HG03354 (cell line): ENCODE measurements around the gene HTR3A.
"Not testable (repeated sequence)": the region's sequence is repeated elsewhere in the genome, so short reads cannot be mapped to it uniquely, and the experiment has no call there.

ENCODE experiments used
- ATAC-seq: cut with Tn5 transposase; IDR thresholded peaks from one replicate; pipeline ENCODE4 v1.9.1; 2021; ENCODE audit warnings: mild to moderate bottlenecking; ENCODE audit not compliant: unreplicated experiment, poor library complexity, severe bottlenecking

The HTR3A gene

DNA sequence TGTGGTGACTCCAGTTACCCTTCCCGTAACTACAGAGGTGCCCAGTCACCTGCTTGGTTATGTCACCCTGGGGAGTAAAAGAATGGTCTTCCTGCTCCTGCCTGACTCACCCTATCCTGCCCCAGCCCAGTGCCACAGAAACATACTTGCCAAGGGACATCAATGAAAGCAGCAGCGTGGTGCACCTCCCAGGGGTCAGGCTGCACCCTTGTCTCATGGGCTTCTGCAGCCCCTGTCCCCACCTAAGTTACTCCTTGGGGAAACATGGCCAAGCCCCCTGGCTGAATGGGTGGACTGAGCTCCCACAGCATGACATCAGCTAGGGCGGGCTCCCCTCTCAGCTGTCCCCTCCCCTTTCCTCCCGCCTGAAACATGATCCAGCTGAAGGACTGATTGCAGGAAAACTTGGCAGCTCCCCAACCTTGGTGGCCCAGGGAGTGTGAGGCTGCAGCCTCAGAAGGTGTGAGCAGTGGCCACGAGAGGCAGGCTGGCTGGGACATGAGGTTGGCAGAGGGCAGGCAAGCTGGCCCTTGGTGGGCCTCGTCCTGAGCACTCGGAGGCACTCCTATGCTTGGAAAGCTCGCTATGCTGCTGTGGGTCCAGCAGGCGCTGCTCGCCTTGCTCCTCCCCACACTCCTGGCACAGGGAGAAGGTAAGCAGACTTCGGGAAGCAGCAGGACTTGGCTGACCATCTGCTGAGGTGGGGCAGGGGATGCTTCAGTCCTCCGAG is at the start of gene HTR3A:
TSS of gene HTR3A (plus strand) at position 368 of the 730 bp plus-strand sequence. CDS start at position 586, 218 bp downstream.
- no peak for ATAC-seq

DNA sequence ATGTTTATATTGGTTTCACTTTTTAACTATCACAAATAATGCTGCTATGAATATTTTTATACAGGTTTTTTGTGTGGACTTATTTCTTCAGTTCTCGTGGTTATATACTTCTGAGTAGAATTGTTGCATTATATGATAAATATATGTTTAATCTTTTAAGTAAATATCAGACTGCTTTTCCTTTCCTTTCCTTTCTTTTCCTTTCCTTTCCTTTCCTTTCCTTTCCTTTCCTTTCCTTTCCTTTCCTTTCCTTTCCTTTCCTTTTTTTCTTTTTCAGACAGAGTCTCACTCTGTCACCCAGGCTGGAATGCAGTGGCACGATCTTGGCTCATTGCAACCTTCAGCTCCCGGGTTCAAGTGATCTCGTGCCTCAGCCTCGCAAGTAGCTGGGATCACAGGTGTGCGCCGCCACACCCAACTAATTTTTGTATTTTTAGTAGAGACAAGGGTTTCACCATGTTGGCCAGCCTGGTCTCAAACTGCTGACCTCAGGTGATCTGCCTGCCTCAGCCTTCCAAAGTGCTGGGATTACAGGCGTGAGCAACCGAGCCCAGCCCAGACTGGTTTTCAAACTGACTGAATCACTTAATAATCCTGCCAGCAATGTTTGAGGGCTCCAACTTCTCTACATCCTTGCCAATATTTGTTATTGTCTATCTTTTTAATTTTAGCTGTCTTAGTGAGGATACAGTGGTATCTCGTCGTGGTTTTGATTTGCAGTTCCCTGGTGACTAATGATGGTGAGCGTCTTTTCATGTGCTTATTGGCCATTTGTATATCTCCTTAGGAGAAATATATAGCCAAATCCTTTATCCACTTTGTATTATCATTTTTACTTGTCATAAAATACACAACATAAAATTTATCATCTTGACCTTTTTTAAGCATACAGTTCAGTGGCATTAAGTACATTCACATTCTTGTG is 48.4 kb upstream of the HTR3A start:
- ATAC-seq: no peak

DNA sequence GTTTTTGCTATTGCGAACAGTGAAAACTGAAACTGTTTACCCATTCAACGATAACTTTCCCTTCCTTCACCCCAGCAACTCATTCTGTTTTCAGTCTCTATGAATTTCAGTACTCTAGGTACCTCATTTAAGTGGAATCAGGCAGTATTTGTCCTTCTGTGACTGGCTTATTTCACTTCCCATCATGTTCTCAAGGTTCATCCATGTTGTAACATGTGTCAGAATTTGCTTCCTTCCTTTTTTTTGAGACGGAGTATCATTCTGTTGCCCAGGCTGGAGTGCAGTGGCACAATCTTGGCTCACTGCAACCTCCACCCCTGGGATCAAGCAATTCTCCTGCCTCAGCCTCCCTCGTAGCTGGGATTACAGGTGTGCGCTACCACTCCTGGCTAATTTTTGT is 46.6 kb upstream of the HTR3A start:
- ATAC-seq: no peak

DNA sequence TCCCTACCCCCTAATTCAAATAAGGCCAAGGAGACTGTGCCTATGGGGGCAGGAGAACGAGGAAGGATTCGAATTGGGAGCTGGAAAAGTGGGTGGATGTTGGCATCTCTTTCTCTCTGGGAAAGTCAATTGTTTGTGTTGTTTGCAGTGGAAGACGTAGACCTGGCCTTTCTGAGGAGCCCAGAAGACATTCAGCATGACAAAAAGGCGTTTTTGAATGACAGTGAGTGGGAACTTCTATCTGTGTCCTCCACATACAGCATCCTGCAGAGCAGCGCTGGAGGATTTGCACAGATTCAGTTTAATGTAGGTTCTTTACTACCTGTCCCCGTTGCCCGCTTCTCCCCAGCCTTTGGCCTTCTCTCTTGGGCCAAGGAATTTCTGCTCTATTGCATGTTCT is 42.1 kb upstream of the HTR3A start:
- no peak for ATAC-seq

DNA sequence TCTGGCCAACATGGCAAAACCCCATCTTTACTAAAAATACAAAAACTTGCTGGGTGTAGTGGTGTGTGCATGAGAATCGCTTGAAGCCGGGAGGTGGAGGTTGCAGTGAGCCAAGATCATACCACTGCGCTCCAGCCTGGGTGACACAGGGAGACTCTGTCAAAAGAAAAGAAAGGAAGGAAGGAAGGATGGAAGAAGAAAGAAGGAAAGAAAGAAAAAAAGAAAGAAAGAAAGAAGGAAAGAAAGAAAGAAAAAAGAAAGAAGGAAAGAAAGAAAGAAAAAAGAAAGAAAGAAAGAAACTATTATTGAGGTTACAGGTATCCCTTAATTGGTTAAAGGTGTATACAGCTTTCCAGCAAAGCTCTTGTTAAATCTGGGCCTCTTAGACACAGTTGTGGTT is 40.7 kb upstream of the HTR3A start:
- not testable (repeated sequence) for ATAC-seq

DNA sequence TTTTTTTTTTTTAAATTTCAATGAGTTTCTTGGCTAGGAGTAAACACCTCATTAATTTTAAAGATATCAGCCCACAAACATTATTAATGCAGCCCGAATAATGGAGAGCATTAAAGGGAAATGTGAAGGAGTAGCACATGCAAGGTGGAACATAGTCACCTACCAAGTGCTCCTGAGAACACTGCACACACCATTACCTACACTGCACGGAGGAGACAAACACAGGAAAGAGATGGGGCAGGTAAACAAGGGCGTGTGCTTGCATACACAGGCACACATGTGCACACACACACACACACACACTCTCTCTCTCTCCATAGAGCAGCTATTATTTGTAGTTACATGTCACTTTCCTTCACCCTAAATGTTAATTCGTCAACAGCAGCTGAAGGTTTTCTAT is 40.1 kb upstream of the HTR3A start:
- ATAC-seq: no peak

DNA sequence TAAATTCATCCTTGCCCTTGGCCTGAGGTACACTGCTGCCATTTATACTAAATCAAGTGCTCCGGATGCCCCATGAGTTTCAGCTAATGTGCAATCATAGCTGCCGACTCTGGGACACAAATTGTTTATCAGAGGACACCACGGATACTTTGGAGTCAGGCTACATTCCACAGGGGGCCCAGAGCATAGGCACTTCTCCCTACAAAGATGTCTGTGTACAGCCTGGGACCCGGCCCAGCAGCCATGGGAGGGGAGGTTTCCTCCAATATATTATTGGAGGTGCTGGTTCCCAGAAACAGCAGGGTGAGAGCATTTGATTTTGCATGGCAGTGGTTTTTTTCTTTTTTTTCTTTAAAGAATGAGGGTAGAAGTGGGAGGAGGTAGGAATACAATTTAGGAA is 39.0 kb upstream of the HTR3A start:
- ATAC-seq: no peak

DNA sequence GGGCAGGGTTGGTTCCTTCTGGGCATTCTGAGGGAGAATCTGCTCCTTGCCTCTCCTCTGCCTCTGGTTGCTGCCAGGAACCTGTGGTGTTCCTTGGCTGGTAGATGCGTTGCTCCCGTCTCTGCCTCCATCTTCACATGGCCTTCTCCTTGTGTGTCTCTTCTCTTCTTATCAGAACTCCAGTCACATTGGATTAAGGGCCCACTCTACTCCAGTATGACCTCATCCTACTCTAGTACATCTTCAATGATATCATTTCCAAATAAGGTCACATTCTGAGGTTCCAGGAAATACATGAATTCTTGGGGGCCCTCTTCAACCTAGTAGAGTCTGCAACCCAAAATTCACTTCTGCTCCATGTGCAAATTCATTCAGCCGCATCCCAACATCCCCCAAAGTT is 37.0 kb upstream of the HTR3A start:
- no peak for ATAC-seq

DNA sequence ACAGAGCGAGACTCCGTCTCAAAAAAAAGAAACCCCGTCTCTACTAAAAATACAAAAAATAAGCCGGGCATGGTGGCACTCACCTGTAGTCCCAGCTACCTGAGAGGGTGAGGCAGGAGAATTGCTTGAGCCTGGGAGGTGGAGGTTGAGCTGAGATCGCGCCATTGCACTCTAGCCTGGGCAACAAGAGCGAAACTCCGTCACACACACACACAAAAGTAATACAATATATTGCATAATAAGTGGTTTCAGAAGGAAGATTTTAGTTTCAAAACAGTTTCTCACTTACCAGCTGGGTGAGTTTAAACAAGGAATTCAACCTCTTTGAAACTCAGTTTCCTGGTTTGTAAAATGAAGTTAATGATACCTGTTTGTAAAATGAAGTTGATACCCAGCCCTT is 32.7 kb upstream of the HTR3A start:
- ATAC-seq: no peak

DNA sequence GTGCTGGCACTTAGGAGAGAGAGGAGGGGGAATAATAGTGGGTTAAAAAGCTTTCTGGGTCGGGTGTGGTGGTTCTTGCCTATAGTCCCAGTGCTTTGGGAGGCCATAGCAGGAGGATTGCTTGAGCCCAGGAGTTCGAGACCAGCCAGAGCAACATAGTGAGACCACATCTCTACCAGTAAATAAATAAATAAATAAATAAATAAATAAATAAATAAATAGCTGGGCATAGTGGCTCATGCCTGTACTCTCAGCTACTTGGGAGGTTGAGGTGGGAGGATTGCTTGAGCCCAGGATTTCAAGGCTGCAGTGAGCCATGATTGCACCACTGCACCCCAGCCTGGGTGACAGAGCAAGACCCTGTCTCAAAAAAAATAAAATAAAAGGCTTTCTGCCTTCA is 28.7 kb upstream of the HTR3A start:
- ATAC-seq: not testable (repeated sequence)

DNA sequence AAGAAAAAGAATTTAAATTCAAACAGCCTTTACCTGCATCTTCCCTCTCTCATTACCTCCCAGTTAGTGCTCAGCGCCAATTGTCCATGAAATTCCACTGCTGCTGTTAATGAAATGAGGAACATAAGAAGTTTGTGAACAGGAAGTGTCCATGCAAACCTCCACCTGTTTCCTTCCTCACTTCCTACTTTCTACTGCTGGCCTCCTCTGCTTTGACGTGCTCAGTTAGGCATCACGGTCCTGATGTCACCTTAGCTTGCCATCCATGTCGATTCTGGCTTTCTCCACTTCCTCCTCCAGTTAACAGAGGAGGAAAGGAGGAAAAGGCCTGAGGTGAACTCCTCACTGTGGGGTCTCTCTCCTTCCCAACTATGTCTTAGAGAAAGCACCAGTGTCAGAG is 26.9 kb upstream of the HTR3A start:
- no peak for ATAC-seq

DNA sequence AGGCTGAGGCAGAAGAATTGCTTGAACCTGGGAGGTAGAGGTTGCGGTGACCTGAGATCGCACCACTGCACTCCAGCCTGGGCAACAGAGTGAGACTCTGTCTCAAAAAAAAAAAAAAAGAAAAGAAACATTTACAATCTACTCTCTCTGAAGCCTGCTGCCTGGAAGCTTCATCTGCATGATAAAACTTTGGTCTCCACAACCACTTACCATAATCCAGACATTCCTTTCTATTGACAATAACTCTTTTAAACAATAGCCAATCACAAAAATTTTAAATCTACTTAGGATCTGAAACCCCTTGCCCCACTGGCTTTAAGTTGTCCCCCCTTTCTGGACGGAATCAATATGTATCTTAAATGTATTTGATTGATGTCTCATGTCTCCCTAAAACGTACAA is 25.0 kb upstream of the HTR3A start:
- no peak for ATAC-seq

DNA sequence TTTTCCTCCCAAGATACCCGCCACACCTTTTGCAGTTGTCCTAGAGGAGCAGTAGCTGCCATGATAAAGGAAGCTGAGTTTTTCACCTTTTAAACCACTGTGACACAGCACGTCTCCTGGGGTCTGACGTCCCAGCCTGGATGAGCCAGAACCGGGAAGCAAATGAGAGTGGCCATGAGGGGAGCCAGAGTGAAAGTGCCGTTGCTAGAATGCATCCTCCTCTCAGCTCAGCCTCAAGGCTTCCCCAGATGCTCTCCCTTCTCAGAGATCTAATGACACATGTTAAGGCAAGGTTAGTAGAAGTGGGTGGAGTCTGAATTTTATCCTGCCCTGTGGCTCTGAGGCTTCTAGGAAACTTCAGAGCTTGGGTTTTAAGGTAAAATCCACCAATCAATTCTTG is 23.4 kb upstream of the HTR3A start:
- ATAC-seq: no peak

DNA sequence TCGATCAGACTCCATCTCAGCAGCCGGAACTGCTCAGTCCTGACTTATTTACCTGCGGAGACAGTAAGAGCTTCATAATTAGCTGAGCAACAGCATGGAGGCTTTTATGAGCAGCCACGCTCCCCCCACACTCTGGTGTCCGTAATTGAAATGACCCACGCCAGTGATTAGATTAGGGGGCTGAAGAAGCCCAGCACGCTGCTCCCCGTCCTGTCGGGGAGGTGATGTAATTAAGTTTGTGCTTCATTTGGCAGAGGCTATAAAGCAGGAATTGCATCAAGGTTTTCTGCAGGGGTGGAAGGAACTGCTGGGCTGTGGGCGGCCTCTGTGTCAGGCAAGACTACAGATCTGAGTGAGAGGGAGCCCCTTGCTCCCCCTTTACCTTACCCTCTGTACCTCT is 22.8 kb upstream of the HTR3A start:
- no peak for ATAC-seq

DNA sequence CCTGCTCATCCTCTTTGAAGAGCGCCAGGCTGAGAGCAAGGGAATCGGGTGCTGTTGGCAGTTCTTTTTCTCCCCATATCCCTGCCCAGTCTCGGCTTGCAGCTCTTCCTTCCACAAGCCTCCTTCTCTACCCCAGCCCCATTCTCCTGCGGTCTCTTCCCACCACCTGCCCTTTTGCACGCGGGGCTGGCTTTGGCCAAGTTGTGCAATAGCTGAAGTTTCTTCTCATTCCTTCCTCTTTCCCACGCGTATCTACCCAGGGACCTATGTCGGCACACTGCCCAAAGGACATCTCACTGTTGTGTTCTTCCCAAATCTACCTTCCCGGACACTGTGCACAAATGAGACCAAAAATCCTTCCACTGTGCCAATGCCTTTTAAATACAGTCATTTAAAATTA is 22.3 kb upstream of the HTR3A start:
- no peak for ATAC-seq

DNA sequence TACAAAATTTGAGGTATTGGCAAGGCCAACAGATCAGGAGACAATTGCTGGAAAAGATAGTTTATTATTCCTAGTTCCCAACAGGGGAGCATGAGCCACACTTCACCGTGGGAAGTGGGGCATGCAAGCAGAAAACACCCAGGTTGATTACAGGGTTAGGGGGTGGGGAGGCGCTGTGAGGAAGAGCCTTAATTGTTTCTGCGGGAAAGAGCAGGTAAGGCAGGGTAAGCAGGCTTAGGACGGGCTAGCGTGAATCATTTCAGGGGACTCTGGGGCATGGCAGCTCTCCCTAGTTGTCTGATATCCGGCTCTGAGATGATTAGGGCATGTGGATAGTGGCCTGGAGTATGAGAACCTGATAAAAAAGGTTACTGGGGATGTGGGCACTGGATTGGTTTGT is 20.7 kb upstream of the HTR3A start:
- ATAC-seq: no peak

DNA sequence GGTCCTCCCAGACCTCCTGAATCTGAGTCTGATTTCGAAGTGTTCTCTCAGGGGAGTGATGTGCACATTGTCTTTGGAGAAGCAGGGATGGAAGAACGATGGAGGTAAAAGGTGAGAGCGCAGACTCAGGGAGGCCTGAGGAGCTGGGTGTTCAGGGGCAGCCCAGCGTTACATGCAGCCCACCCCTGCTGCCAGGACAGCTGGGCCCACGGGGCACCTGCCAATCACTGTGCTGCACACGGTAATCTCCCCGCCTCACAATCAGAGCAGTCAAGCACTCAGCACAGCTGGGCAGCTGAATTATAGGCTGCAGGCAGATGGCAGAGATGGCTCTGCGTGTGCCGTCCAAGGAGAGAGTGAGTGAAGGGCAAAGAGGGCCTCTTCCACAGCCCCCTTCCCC is 17.9 kb upstream of the HTR3A start:
- ATAC-seq: no peak

DNA sequence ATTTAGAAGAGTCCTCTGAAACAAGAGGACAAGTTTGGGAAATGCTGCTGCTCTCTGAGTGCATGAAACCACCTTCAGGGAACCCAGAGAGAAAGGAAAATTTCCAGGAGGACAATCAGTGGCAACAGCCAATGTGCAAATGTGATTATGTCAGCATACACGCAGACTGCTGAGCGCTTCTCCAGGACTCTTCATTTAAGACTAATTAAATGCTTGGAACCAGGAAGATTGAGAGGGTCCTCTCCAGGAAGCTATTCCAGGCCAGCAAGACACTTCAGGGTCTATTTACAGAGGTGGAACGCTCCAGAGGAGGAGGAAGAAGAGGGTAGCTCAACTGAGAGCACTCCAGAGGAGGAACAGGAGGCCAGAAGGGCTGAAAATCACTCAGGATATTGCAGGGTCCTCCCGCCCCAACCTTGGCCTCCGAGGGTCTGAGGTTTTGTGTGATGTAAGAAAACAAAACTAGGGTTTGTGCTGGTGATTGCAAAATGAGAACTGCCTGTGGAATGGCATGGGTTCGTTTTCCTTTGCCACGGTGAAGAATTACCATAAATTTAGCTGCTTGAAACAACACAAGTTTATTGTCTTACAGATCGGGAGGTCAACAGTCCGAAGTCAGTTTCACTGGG is 14.1 kb upstream of the HTR3A start:
- no peak for ATAC-seq

DNA sequence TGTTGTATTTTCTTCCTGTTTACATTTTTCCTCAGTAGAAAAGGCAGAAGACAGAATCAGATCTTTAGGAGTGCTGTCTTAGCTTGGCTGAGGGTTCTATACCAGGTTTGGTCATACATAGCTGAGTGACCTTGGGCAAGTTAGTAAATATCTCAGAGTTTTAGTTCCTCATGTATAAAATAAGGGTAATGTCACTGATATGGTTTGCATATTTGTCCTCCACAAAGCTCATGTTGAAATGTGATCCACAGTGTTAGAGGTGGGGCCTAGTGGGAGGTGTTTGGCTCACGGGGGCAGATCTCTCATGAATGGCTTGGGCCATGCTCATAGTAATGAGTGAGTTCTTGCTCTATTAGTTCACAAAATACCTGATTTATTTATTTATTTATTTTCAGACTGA is 7.5 kb upstream of the HTR3A start:
- ATAC-seq: no peak

DNA sequence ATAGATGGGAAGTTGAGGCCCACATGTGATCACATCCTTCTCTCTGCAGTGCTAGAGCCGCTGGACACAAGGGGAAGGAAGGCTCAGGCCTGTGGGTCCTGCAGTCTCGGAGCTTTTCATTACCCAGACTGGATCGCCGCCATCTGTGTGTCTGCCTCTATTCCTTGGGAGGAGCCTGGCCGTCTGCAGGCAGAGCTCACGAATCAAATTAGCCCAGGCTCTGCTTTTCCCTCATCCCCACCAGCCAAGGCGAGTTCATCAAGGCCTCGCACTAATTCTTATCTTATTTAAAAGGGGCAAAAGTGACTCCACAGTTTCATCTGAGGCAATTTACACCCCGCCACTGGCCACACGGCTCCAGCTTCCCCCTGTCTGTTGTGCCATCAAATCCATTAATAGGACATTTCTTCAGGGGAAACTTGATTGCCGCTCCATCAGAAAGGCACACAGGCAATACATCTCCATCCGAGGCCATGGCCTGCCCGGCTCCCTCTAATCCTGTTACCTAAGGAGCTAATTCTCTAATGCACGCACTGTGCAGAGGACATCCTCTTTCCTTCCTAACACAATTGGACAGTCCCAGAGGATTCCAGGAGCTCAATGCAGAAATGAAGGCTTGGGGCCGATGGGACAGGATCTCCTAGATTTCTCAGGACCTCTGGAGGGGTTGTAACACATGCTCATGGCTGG is 3.3 kb upstream of the HTR3A start:
- no peak for ATAC-seq
